ENCODE measurements around the gene HES2. TPM values are rescaled to one million over a fixed set of nuclear protein-coding genes. Genes with fewer than 3 reads are reported as not detected.
"Not testable (repeated sequence)": the region's sequence is repeated elsewhere in the genome, so short reads cannot be mapped to it uniquely, and the experiment has no call there.

Gene HES2
- total and polyA plus RNA-seq, 9 donors, result 0.08 to 9.2 (median 0.43) TPM; not detected in 3

GRCh38 chr1:6461051-6461530, 41.4 kb upstream of the HES2 start:
- Histone ChIP-seq H3K4me1 (ENCODE audit: insufficient read depth) (peaks cover 3% of the 10 kb centered on the region), H3K27ac (no peak overlapping the region), H3K27me3 (no peaks in the 10 kb centered on the region), H3K9me3 (no peaks in the 10 kb centered on the region), H3K36me3 (no peaks in the 10 kb centered on the region), H3K4me3 (no peak overlapping the region)
- no peak for DNase-seq
- no peak for TF ChIP-seq POLR2A (IDR thresholded peaks at IDR 0.05)
- TF ChIP-seq, protein P1, sequence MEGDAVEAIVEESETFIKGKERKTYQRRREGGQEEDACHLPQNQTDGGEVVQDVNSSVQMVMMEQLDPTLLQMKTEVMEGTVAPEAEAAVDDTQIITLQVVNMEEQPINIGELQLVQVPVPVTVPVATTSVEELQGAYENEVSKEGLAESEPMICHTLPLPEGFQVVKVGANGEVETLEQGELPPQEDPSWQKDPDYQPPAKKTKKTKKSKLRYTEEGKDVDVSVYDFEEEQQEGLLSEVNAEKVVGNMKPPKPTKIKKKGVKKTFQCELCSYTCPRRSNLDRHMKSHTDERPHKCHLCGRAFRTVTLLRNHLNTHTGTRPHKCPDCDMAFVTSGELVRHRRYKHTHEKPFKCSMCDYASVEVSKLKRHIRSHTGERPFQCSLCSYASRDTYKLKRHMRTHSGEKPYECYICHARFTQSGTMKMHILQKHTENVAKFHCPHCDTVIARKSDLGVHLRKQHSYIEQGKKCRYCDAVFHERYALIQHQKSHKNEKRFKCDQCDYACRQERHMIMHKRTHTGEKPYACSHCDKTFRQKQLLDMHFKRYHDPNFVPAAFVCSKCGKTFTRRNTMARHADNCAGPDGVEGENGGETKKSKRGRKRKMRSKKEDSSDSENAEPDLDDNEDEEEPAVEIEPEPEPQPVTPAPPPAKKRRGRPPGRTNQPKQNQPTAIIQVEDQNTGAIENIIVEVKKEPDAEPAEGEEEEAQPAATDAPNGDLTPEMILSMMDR (IDR thresholded peaks at IDR 0.05), result no peak
- no peak for TF ChIP-seq EP300 (IDR thresholded peaks at IDR 0.05)
- WGBS, 3 donors, result 38 to 70% (median 63%) methylated on average over 40 of the region's 40 CpGs
- intact Hi-C loops (cut with DNase I), result no loop called here

GRCh38 chr1:6460301-6461050, 40.8 kb upstream of the HES2 start:
- Histone ChIP-seq H3K27ac (no peak overlapping the region), H3K36me3 (no peaks in the 10 kb centered on the region), H3K4me3 (no peak overlapping the region), H3K27me3 (no peaks in the 10 kb centered on the region), H3K9me3 (no peaks in the 10 kb centered on the region), H3K4me1 (ENCODE audit: insufficient read depth) (peaks cover 3% of the 10 kb centered on the region)
- no peak for DNase-seq
- WGBS, 3 donors, result 15 to 30% (median 23%) methylated on average over 39 of the region's 39 CpGs
- TF ChIP-seq, protein P1 (IDR thresholded peaks at IDR 0.05), result no peak
- no peak for TF ChIP-seq POLR2A (IDR thresholded peaks at IDR 0.05)
- TF ChIP-seq EP300 (IDR thresholded peaks at IDR 0.05), result no peak
- intact Hi-C loops (cut with DNase I), result no loop called here

GRCh38 chr1:6459850-6460265, 40.1 kb upstream of the HES2 start:
- intact Hi-C loops (cut with DNase I), result no loop called here
- no peak for TF ChIP-seq EP300 (IDR thresholded peaks at IDR 0.05)
- TF ChIP-seq POLR2A (IDR thresholded peaks at IDR 0.05), result no peak
- TF ChIP-seq, protein P1 (IDR thresholded peaks at IDR 0.05), result no peak

DNA sequence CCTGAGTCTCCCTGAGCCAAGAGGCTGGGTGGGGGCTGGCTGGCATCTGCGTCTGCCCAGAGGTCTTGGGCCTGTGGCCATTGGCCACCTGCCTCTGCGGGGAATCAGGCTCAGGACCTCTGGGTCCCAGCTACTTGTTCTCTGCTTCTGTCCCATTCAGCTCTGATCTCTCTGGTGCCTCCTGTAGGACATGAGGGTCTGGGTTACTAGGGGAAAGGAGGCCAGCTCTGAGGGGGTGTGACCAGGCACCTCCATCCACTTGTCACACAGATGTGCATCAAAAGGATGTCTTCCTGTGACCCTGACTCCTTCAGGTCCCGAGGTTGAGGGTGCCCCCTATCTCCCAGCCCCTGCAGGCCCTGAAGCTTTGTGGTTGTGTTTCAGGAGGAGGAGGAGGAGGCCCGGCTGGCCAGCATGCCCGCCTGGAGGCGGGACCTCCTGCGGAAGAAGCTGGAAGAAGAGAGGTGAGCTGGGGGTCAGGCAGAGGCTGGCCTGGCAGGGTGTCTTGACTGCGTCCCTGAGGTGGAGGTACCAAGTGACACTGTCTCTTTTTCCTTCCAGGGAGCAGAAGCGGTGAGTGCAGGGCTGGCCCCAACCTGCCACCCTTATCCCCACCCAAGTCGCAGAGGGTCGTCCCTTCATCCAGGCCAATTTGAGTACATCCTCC, 37.2 kb upstream of the HES2 start:
- Histone ChIP-seq H3K4me3 (no peak overlapping the region), H3K36me3 (no peaks in the 10 kb centered on the region), H3K9me3 (no peaks in the 10 kb centered on the region), H3K27me3 (no peaks in the 10 kb centered on the region), H3K27ac (no peak overlapping the region), H3K4me1 (ENCODE audit: insufficient read depth) (peaks cover 6% of the 10 kb centered on the region)
- whole genome bisulfite sequencing, 3 donors, result 75 to 76% (median 75%) methylated on average over 9 to 11 of the region's 11 CpGs
- DNase-seq, result no peak
- intact Hi-C loops (cut with DNase I), result no loop called here
- no peak for TF ChIP-seq EP300 (IDR thresholded peaks at IDR 0.05)
- TF ChIP-seq, protein P1 (IDR thresholded peaks at IDR 0.05), result no peak

More at GRCh38 chr1:6459850-6460265, 40.1 kb upstream of the HES2 start:
- WGBS, 3 donors, result 16 to 18% (median 16%) methylated on average over 18 of the region's 18 CpGs
- H3K4me3 ChIP-seq, result no peak overlapping the region
- peaks cover 3% of the 10 kb centered on the region for H3K4me1 ChIP-seq (ENCODE audit: insufficient read depth)
- no peaks in the 10 kb centered on the region for H3K9me3 ChIP-seq
- no peaks in the 10 kb centered on the region for H3K27me3 ChIP-seq
- no peak for DNase-seq
- H3K36me3 ChIP-seq, result no peaks in the 10 kb centered on the region
- no peak overlapping the region for H3K27ac ChIP-seq

GRCh38 chr1:6455752-6456520, 36.2 kb upstream of the HES2 start:
- DNase-seq; H3K9me3 ChIP-seq; H3K4me3 ChIP-seq; intact Hi-C loops (cut with DNase I); H3K36me3 ChIP-seq; H3K27ac ChIP-seq; H3K4me1 ChIP-seq (ENCODE audit: insufficient read depth); H3K27me3 ChIP-seq: not testable (repeated sequence)
- 16 to 35% (median 29%) methylated on average over 45 to 58 of the region's 58 CpGs for WGBS, 3 donors
